B cell (primary cell): ENCODE measurements around the gene SPP1.

ENCODE experiments used
- CTCF ChIP-seq: fragments of 200-600 bp; IDR thresholded peaks from one replicate; pipeline ENCODE4 v1.8.0; 2022; ENCODE audit warnings: antibody characterized with exemption, mild to moderate bottlenecking
- EZH2 ChIP-seq: IDR thresholded peaks from 2 replicates; pipeline ENCODE4 v1.6.1; 2012; ENCODE audit warnings: borderline replicate concordance, low read depth, mild to moderate bottlenecking, moderate library complexity, low read length; ENCODE audit not compliant: insufficient read depth, poor library complexity, severe bottlenecking

GRCh38 chr4:88006956-88007303, 31.4 kb downstream of the SPP1 start:
- TF ChIP-seq CTCF = no peak
- no peak for TF ChIP-seq EZH2
